ENCODE results near the gene CKB. TPM values are rescaled to one million over a fixed set of nuclear protein-coding genes. Genes with fewer than 3 reads are reported as not detected.

Gene CKB
- total and polyA plus RNA-seq, 2 experiments from 2014 or later = 18.5 to 28.0 TPM

DNA sequence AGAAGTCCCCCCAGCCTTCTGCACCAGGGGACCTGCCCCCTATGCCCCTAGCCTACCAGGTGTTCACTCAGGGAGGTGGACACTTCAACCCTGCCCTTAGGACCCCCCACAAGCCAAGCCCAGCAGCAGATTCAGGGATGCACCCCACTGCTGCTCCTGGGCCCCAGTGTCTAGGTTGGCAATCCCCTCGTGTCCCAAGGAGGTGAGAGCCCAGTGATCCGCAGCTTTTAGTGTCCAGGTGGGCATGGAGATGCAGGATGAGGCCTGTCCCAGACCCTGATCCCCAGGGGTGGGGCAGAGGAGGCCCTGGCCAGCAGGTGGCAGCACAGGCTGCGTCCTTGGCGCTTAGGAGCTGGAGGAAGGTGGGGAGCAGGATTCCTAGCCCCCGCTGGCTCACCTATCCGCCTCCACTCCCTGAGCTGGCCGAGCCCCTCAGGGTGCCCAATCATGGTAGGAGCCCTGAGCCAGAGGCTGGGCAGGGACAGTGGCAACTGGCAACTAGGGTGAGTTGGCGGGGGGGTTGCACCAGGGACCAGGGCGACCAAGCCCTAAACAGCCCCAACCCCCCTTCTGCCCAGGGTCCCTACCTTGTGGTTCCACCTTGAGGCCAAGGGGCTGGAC is 4.1 kb downstream of the CKB start:
- Histone ChIP-seq H3K27me3 (replicated peaks; ENCODE audit: insufficient read depth) (no peaks in the 10 kb centered on the region), H3K27ac (no peak overlapping the region), H3K4me1 (ENCODE audit: insufficient read depth) (peaks cover 16% of the 10 kb centered on the region), H3K36me3 (ENCODE audit: low read depth) (no peaks in the 10 kb centered on the region), H4K20me1 (ENCODE audit: insufficient read depth) (no peaks in the 10 kb centered on the region), H3K4me2 (ENCODE audit: unreplicated experiment) (no peak overlapping the region), H3K4me3 (no peak overlapping the region), H3F3A (ENCODE audit: insufficient read depth) (peaks cover 14% of the 10 kb centered on the region), H3K9me3 (ENCODE audit: low read depth) (no peaks in the 10 kb centered on the region), H3K79me2 (ENCODE audit: insufficient read depth) (no peaks in the 10 kb centered on the region), H2AFZ (no peak overlapping the region), H3K9ac (peak overlapping the region; percentile 22; the same call in 1 of the 2 replicates), H3K9me2 (ENCODE audit: insufficient read depth) (no peaks in the 10 kb centered on the region)
- no peak for TF ChIP-seq EZH2phosphoT487 (IDR thresholded peaks at IDR 0.05; ENCODE audit: insufficient read depth, low read depth)
- no peak for TF ChIP-seq EZH2 (IDR thresholded peaks at IDR 0.05; ENCODE audit: insufficient read depth, poor library complexity, severe bottlenecking)
- DNase-seq = peak; percentile 63
- WGBS, 2 experiments (ENCODE audit: low coverage in 1 of 2, low lambda C conversion rate in 2 of 2, missing lambda C conversion rate in 2 of 2) = 51 to 58% methylated on average over 9 of the region's 9 CpGs
- in situ Hi-C loops (cut with MboI) = no loop called here

DNA sequence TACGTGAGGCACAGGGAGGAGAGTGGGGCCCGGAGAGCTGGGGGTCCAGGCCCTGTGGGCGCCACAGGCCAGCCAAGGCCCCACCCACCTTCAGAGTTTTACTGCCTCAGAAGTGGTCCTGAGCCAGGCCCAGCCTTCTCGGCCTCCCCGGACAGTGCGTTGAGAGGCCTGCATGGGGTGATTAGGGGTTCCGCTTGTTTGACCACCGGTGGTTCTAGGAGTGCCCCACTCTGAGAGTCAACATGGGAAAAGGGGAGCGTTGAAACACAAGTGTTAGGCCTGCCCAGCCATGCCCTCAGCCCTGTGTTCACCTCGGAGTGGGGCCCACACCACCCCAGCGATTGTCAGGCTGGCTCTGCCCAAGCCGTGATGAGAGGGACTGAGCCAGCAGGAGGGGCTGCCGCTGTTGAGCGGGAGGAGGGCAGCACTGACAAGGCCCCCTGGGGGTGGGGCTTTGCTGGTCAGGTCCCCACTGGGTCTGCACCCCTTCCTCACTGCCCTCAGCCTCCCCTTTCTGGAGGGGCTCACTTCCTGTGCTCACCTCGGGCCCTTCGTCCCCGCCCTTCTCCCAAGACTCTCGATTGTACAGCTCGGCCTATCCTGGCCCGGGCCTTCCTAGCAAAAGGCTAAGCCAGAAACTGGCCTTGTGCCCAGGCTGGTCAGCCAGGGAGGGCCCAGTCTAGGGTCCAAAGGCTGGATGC is 4.8 kb downstream of the CKB start:
- DNase-seq = peak; percentile 41
- Histone ChIP-seq H3K36me3 (ENCODE audit: low read depth) (no peaks in the 10 kb centered on the region), H3K9ac (peak overlapping the region; percentile 22; the same call in 1 of the 2 replicates), H2AFZ (no peak overlapping the region), H3K79me2 (ENCODE audit: insufficient read depth) (no peaks in the 10 kb centered on the region), H3K27me3 (replicated peaks; ENCODE audit: insufficient read depth) (no peaks in the 10 kb centered on the region), H3K4me2 (ENCODE audit: unreplicated experiment) (no peak overlapping the region), H3K9me2 (ENCODE audit: insufficient read depth) (no peaks in the 10 kb centered on the region), H3K4me3 (no peak overlapping the region), H3K27ac (no peak overlapping the region), H3K4me1 (ENCODE audit: insufficient read depth) (peaks cover 20% of the 10 kb centered on the region), H3F3A (ENCODE audit: insufficient read depth) (peaks cover 19% of the 10 kb centered on the region), H3K9me3 (ENCODE audit: low read depth) (no peaks in the 10 kb centered on the region), H4K20me1 (ENCODE audit: insufficient read depth) (no peaks in the 10 kb centered on the region)
- WGBS, 2 experiments (ENCODE audit: low coverage in 1 of 2, low lambda C conversion rate in 2 of 2, missing lambda C conversion rate in 2 of 2) = 50 to 51% methylated on average over 17 to 20 of the region's 20 CpGs
- in situ Hi-C loops (cut with MboI) = no loop called here
- TF ChIP-seq EZH2phosphoT487 (IDR thresholded peaks at IDR 0.05; ENCODE audit: insufficient read depth, low read depth) (no peak), EZH2 (IDR thresholded peaks at IDR 0.05; ENCODE audit: insufficient read depth, poor library complexity, severe bottlenecking) (no peak)

DNA sequence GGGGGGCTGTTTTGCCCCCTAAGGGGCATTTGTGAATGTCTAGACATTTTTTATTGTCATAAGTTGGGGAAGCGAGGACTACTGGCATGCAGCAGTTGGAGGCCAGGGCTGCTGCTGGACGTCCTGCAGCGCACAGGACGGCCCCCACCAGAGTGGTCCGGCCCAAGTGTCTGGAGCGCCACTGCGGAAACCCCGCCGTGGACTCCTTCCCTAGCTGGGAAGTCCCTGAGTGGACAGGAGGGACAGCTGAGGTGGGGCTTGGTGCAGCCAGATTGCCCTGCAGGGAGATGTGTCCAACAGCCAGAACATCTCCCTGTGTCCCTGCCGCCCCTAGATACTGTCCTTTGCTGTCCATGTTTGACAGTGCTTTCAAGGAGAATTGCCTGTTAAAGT is 5.5 kb downstream of the CKB start:
- Histone ChIP-seq H3K9me2 (ENCODE audit: insufficient read depth) (no peaks in the 10 kb centered on the region), H3K36me3 (ENCODE audit: low read depth) (no peaks in the 10 kb centered on the region), H3K27me3 (replicated peaks; ENCODE audit: insufficient read depth) (no peaks in the 10 kb centered on the region), H3K4me3 (no peak overlapping the region), H3K27ac (no peak overlapping the region), H3F3A (ENCODE audit: insufficient read depth) (peaks cover 25% of the 10 kb centered on the region), H3K9me3 (ENCODE audit: low read depth) (no peaks in the 10 kb centered on the region), H3K4me1 (ENCODE audit: insufficient read depth) (peaks cover 26% of the 10 kb centered on the region), H4K20me1 (ENCODE audit: insufficient read depth) (no peaks in the 10 kb centered on the region), H2AFZ (no peak overlapping the region), H3K79me2 (ENCODE audit: insufficient read depth) (no peaks in the 10 kb centered on the region), H3K4me2 (ENCODE audit: unreplicated experiment) (no peak overlapping the region), H3K9ac (no peak overlapping the region)
- in situ Hi-C loops (cut with MboI) = no loop called here
- 79 to 83% methylated on average over 10 of the region's 10 CpGs for WGBS, 2 experiments (ENCODE audit: low coverage in 1 of 2, low lambda C conversion rate in 2 of 2, missing lambda C conversion rate in 2 of 2)
- DNase-seq = no peak
- no peak for TF ChIP-seq EZH2phosphoT487 (IDR thresholded peaks at IDR 0.05; ENCODE audit: insufficient read depth, low read depth)
- no peak for TF ChIP-seq EZH2 (IDR thresholded peaks at IDR 0.05; ENCODE audit: insufficient read depth, poor library complexity, severe bottlenecking)

DNA sequence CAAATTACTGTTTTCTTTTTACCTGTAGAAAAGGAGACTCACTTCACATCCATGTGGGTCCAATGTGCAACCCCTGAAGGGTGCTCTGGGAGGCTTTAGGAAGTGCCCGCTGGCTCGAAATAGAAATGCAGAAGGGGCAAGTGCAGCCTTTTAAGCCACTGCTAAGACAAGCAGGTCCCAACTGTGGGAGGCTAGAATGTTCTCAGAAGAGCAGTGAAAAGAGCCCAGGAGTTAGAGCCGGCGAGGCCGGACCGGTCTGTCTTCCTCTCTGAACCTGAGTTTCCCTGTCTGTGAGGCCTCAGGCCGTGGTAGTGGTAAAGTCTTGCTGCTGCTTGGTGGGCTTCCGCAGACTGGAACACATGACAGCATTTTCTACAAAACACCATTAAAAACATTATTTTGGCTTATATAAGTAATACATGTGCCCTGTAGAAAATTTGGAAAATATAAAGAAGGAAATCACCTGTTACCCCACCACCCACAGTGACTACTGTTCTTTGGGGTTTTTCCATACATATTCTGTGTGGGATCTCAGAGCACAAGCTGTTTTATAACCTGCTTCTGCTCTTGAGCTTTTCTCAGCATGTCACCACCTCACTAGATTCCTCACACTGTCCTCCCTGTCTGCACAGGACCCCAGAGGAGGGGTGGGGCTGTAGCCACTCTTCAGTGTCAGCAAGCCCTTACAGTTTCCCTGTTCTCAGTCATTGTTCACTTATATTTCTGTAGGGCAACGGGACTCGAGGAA is 6.0 kb downstream of the CKB start:
- DNase-seq = no peak
- WGBS, 2 experiments (ENCODE audit: low coverage in 1 of 2, low lambda C conversion rate in 2 of 2, missing lambda C conversion rate in 2 of 2) = 82 to 88% methylated on average over 10 of the region's 10 CpGs

More for the DNA sequence above, 6.0 kb downstream of the CKB start:
- H3F3A ChIP-seq (ENCODE audit: insufficient read depth) = peaks cover 27% of the 10 kb centered on the region
- no peaks in the 10 kb centered on the region for H4K20me1 ChIP-seq (ENCODE audit: insufficient read depth)
- H2AFZ ChIP-seq = no peak overlapping the region
- H3K36me3 ChIP-seq (ENCODE audit: low read depth) = peaks cover under 1% of the 10 kb centered on the region; the same call in 1 of the 2 replicates
- no peak overlapping the region for H3K4me2 ChIP-seq (ENCODE audit: unreplicated experiment)
- H3K4me3 ChIP-seq = no peak overlapping the region
- no peaks in the 10 kb centered on the region for H3K79me2 ChIP-seq (ENCODE audit: insufficient read depth)
- no peaks in the 10 kb centered on the region for H3K27me3 ChIP-seq (replicated peaks; ENCODE audit: insufficient read depth)
- H3K9me3 ChIP-seq (ENCODE audit: low read depth) = no peaks in the 10 kb centered on the region
- peaks cover 27% of the 10 kb centered on the region for H3K4me1 ChIP-seq (ENCODE audit: insufficient read depth)
- H3K27ac ChIP-seq = no peak overlapping the region
- no peak for TF ChIP-seq EZH2 (IDR thresholded peaks at IDR 0.05; ENCODE audit: insufficient read depth, poor library complexity, severe bottlenecking)
- TF ChIP-seq EZH2phosphoT487 (IDR thresholded peaks at IDR 0.05; ENCODE audit: insufficient read depth, low read depth) = no peak
- in situ Hi-C loops (cut with MboI) = no loop called here
- H3K9ac ChIP-seq = no peak overlapping the region
- H3K9me2 ChIP-seq (ENCODE audit: insufficient read depth) = no peaks in the 10 kb centered on the region
